Sciatic nerve (tissue), 2 donors: Measurements from ENCODE around the gene MTLN. TPM values are rescaled to one million over a fixed set of nuclear protein-coding genes. Genes with fewer than 3 reads are reported as not detected.
"Not testable (repeated sequence)": the region's sequence is repeated elsewhere in the genome, so short reads cannot be mapped to it uniquely, and the experiment has no call there.

ENCODE experiments used
- ATAC-seq: fragments of 200-7000 bp; cut with Tn5 transposase; one replicate; pipeline ENCODE4 v1.9.1; 2020; ENCODE audit warnings: mild to moderate bottlenecking, moderate library complexity
- DNase-seq: peaks from one replicate; pipeline ENCODE4 v3.0.0-alpha.2; 2020; ENCODE audit warnings: low spot score
- intact Hi-C: fragments of 100-400 bp; cut with DNase I; formaldehyde crosslinking; loops from one replicate; pipeline ENCODE4 v1.14.2; 2022
- total RNA-seq: library from RNA; stranded (reverse); fragmentation: NEBNext Ultra II Directional; extraction: Animal tissue kit (Norgen Biotek cat#: 25700); gene quantifications from one replicate; pipeline ENCODE4 v1.2.1, GENCODE V29; 2021
- donor health status: DM: no; HTN: no; CAD: no.
- donor health status: DM: no; HTN: no; CAD: no.

MTLN gene
- total RNA-seq, 1 donor from 2014 or later, result 31.9 TPM

- ATAC-seq, result no peak
- intact Hi-C loops, result no loop called here
- DNase-seq, result no peak
Measured at GRCh38 chr2:110205660-110206455, 6.5 kb downstream of the MTLN start.

- intact Hi-C loops, result no loop called here
- DNase-seq (peak; percentile 92), ATAC-seq (peak; percentile 99)
Measured at GRCh38 chr2:110204408-110205385, 7.7 kb downstream of the MTLN start, which contains the start of gene NPHP1. TSS of gene NPHP1 (minus strand) at chr2:110205013. CDS start at chr2:110204968, 45 bp downstream.

GRCh38 chr2:110198016-110198415 lies 14.3 kb downstream of the MTLN start:
- no peak for ATAC-seq
- DNase-seq, result no peak
- intact Hi-C loops, result no loop called here

GRCh38 chr2:110197452-110197851 lies 14.9 kb downstream of the MTLN start:
- intact Hi-C loops, result no loop called here
- no peak for ATAC-seq
- DNase-seq, result no peak

GRCh38 chr2:110190169-110190568 lies 22.2 kb downstream of the MTLN start:
- DNase-seq, ATAC-seq, intact Hi-C loops: not testable (repeated sequence)

GRCh38 chr2:110182449-110182848 lies 29.9 kb downstream of the MTLN start:
- intact Hi-C loops, result no loop called here
- no peak for DNase-seq
- no peak for ATAC-seq

- intact Hi-C loops, result no loop called here
- ATAC-seq (no peak), DNase-seq (no peak)
Measured at GRCh38 chr2:110180036-110180435, 32.3 kb downstream of the MTLN start.

- ATAC-seq (no peak), DNase-seq (no peak)
- intact Hi-C loops, result no loop called here
Measured at GRCh38 chr2:110173523-110173922, 38.8 kb downstream of the MTLN start.

- ATAC-seq (no peak), DNase-seq (no peak)
- intact Hi-C loops, result no loop called here
Measured at GRCh38 chr2:110172506-110172905, 39.8 kb downstream of the MTLN start.

- no peak for ATAC-seq
- DNase-seq, result no peak
- intact Hi-C loops, result no loop called here
Measured at GRCh38 chr2:110170102-110170501, 42.2 kb downstream of the MTLN start.

- no peak for ATAC-seq
- intact Hi-C loops, result no loop called here
- DNase-seq, result no peak
Measured at GRCh38 chr2:110167326-110168000, 44.9 kb downstream of the MTLN start.

GRCh38 chr2:110166266-110166665 lies 46.1 kb downstream of the MTLN start:
- no peak for ATAC-seq
- no peak for DNase-seq
- intact Hi-C loops, result no loop called here

Other genes starting within 250 kb of the MTLN start
- 24.1 TPM for gene MALL, start 96.7 kb downstream of the MTLN start, total RNA-seq
- gene NPHP1, start 7.5 kb downstream of the MTLN start, total RNA-seq, result 8.3 TPM